AG20443 (cell line): ENCODE results near the gene EHBP1L1.
"Not testable (repeated sequence)": the region's sequence is repeated elsewhere in the genome, so short reads cannot be mapped to it uniquely, and the experiment has no call there.

Source experiments
- DNase-seq: peaks from one replicate; pipeline ENCODE4 v3.0.0; 2012; ENCODE audit warnings: low spot score, mixed read lengths

EHBP1L1 gene

GRCh38 chr11:65560555-65561418 lies 15.1 kb upstream of the EHBP1L1 start:
- no peak for DNase-seq

- no peak for DNase-seq
Measured at GRCh38 chr11:65562020-65562419, 13.8 kb upstream of the EHBP1L1 start.

DNA sequence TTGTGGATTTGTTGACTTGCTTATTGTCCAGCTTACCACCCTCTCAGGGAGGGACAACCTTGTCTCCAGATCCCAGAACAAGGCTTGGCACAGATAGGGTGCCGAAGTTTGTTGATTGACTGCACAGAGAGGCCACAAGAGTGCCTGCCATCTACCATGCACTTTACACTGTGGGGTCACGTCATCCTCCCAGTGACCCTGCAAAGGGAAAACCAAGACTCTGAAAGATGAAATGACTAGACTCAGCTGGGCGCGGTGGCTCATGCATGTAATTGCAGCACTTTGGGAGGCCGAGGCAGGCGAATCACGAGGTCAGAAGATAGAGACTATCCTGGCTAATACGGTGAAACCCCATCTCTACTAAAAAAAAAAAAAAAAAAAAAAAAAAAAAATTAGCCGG lies 13.1 kb upstream of the EHBP1L1 start:
- no peak for DNase-seq

DNA sequence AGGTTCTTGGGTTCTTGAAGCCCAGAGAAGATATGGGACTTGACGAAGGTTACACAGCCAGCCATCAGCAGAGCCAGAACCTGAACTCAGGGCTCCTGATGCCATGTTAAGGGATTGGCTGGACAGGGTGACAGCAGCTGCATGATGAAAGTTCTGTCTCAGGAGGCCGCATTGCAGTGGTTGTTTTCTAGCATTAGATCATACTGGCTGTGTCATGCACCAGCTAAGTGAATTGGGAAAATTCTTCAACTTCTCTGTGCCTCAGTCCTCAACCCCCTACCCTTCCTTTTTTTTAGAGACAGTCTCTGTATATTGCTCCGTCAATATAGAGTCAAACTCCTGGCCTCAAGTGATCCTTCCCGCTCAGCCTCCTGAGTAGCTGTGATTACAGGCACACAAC lies 12.3 kb upstream of the EHBP1L1 start:
- DNase-seq, result no peak

DNA sequence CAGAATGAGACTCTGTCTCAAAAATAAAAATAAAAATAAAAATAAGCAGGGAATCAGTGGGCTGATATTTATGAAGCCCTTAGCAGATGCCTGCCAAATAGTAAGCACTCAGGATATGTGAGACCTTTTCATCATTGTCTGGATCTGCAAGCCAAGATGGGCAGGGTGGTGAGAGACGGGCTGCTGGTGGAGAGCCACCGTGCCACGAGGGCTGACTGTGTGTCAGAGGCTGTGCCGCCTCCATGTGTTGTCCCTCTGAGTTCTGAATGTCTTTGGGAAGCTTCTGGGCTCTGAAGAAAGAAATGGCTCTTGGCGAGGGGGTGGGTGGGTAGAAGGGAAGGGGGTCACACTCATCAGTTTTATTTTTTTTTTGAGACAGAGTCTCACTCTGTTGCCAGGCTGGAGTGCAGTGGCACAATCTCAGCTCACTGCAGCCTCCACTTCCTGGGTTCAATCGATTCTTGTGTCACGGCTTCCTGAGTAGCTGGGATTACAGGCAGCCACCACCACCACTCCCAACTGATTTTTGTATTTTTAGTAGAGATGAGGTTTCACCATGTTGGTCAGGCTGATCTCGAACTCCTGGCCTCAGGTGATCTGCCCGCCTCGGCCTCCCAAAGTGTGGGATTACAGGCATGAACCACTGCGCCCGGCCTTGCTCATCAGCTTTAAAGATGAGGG lies 10.8 kb upstream of the EHBP1L1 start:
- not testable (repeated sequence) for DNase-seq

DNA sequence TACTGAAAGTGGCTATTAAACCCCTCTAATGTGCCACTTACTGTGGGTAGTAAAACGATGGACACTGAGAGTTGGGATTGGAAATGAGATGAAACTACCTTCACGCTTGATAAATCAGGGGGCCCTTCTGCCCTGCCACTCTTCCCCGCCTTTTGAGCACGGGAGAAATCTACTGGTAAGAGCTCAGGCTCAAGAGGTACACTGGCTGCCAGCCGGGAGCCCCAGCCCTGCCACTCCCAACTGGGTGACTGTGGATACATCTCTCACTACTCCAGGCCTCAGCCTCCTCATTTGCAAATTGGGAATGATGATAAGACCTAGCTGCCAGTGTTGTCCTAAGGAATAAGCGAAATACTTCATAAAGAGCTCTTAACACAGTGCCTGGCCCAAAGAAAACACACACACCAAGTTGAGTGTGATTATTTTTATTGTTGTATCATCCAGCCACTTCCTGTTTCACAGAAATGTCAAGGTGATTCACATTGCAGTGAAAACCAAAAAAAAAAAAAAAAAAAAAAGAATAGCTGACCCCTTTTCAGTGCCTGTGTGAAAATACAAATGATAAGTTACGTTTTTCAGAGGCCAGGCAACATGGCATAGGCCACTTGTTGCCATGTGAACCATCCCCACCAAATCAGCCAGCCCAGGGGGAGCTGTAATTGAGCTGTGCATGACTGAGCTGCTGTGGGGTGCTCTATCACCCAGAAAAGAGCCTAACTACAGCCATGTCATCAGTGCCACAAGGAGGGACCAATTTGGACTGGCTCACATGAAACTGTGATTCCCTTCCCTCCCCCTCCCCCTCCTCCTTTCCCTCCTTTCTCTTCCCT lies 10.0 kb upstream of the EHBP1L1 start:
- no peak for DNase-seq

DNA sequence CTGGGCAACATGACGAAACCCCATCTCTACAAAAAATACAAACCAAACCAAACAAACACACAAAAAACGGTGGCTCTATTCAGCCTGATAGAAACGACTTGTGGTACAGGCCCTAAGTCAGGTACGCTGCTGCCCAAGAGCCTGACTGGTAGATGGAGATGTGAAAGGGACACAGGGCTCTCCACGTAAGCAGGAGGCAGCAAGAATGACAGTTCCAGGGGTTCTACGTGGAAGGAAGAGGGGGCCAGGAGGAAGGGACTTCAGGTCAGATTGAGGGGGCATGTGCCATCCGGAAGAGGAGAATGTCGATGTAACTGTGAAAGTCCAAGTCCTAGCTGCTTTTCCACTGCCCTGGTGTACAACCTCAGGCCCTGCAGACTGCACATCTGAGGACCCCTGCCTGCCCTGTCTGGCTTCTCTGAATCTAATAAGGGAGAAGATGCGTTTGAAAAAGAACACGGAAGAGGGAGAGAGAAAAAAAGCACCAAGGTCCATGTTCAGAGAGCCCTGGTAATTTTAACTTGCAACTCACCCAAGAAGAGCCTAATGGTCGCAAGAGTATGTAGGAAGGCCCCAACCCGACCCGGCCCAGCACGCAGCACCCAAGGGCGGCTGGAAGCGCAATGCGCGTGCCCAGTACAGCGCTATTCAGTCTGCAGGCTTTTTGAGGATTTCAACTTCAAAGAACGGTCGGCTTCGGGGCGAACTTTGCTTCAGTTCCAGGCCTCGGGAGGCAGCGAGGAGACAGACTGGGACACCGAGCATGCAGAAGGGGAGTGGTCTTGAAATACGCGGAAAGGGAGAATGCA lies 6.5 kb upstream of the EHBP1L1 start:
- no peak for DNase-seq

GRCh38 chr11:65569973-65570918 lies 5.6 kb upstream of the EHBP1L1 start, which contains the start of gene ZNRD2:
Gene ZNRD2, plus strand, starts transcription at chr11:65570477. Its CDS starts 15 bp downstream, at chr11:65570492.
- peak; percentile 96 for DNase-seq

DNA sequence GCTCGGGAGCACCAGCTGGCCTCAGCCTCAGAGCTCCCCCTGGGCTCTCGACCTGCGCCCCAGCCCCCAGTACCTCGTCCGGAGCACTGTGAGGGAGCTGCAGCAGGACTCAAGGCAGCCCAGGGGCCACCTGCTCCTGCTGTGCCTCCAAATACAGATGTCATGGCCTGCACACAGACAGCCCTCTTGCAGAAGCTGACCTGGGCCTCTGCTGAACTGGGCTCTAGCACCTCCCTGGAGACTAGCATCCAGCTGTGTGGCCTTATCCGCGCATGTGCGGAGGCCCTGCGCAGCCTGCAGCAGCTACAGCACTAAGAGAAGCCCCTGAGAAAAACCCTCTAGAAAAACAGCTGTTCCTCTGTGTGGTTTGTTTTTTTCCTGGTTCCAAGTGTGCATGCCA lies 4.4 kb upstream of the EHBP1L1 start:
- no peak for DNase-seq

DNA sequence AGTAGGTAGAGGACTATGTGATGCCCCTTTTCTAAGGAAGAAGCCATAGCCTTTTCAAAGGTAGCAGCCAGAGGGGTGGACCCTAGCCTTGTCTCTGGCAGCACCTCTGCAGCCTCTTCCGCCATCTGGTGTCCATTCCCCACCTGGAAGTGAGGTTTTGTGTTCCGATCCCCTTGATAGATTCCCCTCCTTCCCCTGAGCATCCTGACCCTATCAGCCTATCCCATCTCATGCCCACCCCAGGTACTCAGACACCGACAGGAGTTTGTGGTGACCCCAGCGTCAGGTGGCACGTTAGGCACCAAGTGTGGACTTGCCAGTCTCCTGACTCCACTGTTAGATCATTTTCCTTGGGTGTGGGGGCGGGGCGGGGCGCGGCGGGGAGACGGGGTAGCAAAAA lies 3.9 kb upstream of the EHBP1L1 start:
- DNase-seq, result no peak

DNA sequence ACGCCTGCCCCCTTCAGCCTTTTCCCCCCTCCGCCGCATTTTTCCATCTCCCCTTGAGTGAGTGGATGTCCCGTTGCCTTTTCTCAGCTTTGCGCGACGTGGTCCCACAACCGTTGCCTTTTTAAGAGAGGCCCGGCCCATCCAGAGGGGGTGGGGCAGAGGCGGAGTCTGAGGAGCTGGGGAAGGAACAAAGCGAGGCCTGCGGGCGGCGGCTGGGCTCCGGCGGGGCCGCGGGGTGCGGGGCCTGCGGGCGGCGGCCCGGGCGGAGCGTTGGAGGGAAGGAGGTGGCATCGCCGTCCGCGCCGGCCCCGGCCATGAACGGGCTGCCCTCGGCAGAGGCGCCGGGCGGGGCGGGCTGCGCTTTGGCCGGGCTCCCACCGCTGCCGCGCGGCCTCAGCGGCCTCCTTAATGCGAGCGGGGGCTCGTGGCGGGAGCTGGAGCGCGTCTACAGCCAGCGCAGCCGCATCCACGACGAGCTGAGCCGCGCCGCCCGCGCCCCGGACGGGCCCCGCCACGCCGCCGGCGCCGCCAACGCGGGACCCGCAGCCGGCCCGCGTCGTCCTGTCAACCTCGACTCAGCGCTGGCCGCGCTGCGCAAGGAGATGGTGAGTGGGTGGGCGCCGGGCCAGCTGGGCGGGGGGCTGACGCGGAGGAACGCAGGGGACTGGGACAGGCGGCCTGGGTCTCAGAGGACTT lies 3.3 kb upstream of the EHBP1L1 start, which contains the start of gene FAM89B:
Gene FAM89B (plus strand): TSS at position 183 of the 696 bp plus-strand sequence. CDS start 132 bp downstream, at position 315.
- peak; percentile 86 for DNase-seq

DNA sequence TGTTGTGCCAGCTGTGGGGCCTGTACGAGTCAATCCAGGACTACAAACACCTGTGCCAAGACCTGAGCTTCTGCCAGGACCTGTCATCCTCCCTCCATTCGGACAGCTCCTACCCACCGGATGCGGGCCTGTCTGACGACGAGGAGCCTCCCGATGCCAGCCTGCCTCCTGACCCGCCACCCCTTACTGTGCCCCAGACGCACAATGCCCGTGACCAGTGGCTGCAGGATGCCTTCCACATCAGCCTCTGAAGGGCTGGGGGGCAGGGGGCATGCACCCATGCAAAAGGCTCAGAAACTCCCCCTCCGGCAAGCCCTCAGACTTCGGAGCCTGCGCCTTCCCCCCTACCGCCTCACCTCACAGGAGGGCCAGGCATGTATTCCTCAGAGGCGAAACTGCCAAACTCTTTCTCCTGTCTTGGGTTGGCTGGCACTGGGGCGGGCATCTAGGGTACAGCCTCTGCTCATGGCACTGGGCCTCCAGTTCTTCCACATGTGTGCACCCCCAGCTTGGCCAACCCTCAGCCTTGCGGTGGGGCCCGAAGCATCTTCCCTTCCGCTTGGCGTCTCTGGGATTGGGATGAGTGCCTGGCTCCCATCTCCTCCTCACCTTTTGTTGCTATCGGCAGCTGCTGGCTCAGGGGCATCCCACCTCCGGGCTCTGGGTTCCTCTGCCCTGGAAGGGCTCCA lies 2.3 kb upstream of the EHBP1L1 start:
- DNase-seq, result no peak

DNA sequence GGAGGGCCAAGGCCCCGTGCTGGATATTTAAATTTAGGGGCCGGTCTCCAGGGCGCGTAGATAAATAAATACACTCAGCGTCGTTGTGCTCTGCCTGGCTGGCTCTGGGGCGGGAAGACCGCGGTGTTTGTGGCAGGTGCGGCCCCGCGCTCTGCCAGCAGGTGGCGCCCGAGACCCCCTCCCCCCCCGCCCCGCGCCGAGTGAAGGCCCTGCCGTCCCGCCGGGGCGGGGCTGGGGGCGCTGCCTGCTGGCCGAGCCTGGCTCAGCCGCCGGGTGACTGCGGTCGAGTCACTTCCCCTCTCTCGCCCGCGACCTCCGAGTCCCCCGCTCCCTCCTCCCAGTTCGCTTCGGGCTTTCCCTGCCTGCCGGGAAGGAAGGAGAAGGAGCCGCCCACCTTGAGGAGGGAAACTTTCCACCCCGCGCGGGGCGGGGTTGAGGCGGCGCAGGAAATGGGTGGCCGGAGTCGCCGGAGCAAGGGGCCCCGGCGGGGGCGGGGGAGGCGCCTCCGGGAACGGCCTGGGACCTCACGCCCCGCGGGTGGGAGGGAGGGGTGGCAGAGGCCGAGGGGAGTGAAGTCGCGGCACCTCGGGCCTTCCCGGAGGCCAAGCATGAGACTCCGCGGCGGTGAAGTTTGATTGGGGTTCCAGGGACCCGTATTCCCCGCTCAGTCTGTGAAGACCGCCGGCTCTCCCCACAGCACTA lies 1.6 kb upstream of the EHBP1L1 start:
- DNase-seq, result peak; percentile 96

DNA sequence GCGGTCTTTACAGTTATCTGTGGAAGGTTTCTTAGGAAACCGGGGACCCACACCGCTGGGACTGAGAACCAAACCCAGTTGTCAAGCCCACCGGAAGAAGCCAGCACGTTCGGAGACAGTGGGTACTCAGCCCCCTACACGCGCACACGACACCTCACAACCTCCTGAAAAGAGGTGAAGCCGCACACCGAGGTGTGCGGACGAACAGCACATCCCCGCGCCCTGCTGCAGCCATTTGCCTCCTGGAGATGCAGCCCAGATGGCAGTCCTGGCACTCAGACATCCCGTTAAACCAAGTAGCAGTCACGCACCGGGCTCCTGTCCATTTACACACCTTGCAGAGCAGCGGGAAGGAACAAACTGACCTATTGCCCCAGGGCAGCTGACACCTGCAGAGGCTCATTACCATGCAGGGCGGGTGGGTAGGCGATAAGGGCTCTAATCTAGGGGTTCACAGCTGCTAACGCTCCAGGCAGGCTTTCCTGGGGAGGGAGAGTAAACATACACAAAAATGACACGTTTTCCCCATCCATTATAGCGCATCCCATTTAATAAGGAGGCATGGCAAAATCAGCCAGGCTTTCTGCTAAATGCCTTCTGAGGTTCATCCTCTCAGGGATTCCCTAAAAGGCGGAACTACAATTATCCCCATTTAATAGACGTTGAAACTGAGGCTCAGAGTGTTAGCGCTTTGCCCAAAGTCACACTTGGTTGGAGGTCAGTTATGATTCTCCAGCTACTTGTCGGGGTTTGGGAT lies 864 bp upstream of the EHBP1L1 start:
- no peak for DNase-seq

- DNase-seq, result no peak
Measured at GRCh38 chr11:65576232-65576866, 496 bp downstream of the EHBP1L1 start.

DNA sequence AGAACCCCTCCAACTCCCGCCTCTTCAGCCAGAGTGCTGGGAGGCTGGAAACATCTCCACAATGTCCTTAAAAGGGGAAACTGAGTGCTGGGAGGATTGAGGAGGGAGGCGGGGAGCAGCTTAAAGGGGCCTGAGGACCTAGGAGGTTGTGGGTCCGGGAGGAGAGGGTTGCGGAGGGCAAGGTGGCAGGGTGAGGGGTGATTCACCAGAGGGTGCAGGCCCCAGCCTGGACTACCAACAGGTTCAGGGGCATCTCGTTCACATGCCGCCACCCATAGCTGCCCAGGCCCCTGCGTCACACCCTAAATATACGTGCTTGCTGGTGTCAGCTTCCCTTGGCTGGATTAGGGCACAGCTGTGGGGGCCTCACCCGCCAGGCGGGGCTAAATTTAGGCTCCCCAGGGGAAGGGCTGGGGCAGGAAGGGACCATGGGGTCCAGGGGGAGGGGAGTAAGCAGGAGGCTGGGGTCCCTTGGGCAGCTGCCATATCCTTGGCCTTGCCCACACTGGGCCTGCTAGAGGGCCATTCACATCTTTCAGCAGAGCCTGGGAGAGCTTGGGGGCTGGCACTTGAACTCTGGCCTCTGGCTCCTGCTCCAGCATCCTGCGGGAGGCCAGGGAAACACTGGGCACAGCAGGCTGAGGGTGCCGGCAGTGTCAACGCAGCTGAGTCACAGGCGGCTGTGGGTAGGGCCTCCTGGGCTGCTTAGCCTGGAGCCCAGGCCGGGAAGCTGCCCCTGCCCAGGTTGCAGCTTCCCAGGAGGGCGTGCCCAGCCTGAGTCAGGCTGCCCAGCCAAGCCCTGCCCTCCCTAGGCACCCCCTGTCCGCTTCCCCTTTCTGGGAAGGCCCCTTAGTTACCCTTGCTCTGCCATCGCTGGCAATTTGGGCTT lies 1.3 kb downstream of the EHBP1L1 start:
- DNase-seq, result peak; percentile 85
